GM12874 (cell line): Measurements from ENCODE around the gene CCT6A.

Source experiments
- CTCF ChIP-seq: IDR thresholded peaks from 2 replicates; pipeline ENCODE4 v1.5.1; 2011; ENCODE audit warnings: low read depth, mild to moderate bottlenecking, control low read depth, low read length, moderate library complexity; ENCODE audit not compliant: insufficient read depth

Gene CCT6A

GRCh38 chr7:56051339-56052191 lies at the start of gene CCT6A, which contains the start of gene PSPH:
TSS of gene CCT6A (plus strand) at chr7:56051765. CDS start at chr7:56051849, 84 bp downstream.
TSS of gene PSPH (minus strand) at chr7:56051444. CDS start at chr7:56021212, 30,232 bp downstream.
- TF ChIP-seq CTCF: no peak

- no peak for TF ChIP-seq CTCF
Observed at GRCh38 chr7:56003749-56004148, 47.8 kb upstream of the CCT6A start.

DNA sequence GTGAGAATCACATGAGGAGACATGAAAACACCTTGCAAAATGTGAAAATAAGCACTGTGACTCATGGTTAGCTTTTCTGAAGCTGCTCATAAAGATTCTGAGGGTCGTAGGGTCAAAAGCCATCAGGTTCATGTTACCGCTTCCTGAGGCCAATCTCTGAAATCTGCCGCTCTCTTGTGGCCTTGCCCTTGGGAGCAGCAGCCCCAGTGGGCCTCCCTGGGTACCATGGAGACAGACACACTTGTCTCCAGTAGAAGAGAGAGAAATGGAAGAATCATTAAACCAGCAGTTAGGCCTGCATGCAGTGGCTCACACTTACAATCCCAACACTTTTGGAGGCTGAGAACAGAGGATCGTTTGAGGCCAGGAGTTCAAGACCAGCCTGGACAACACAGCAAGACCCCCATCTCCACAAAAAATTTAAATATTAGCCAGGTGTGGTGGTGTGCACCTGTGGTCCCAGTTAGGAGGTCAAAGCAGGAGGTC lies 44.4 kb upstream of the CCT6A start:
- no peak for TF ChIP-seq CTCF

GRCh38 chr7:56007891-56008290 lies 43.7 kb upstream of the CCT6A start:
- no peak for TF ChIP-seq CTCF

GRCh38 chr7:56009695-56010094 lies 41.9 kb upstream of the CCT6A start:
- TF ChIP-seq CTCF: no peak

- TF ChIP-seq CTCF: no peak
Observed at GRCh38 chr7:56019501-56019900, 32.1 kb upstream of the CCT6A start.

GRCh38 chr7:56023500-56023899 lies 28.1 kb upstream of the CCT6A start:
- TF ChIP-seq CTCF: no peak
